ENCODE results near the gene LCE7A. TPM values are rescaled to one million over a fixed set of nuclear protein-coding genes. Genes with fewer than 3 reads are reported as not detected.

Gene LCE7A
- polyA plus RNA-seq, 1 donor from 2014 or later = not detected

GRCh38 chr1:152864443-152864842, 4.6 kb downstream of the LCE7A start:
- Histone ChIP-seq H3K9ac (ENCODE audit: low read length) (no peak overlapping the region), H3K27me3 (ENCODE audit: insufficient read depth, low read depth, low read length) (no peaks in the 10 kb centered on the region), H3K4me3 (ENCODE audit: low read length) (no peak overlapping the region), H4K20me1 (ENCODE audit: insufficient read depth) (no peaks in the 10 kb centered on the region), H3K9me2 (ENCODE audit: insufficient read depth, low read length) (no peaks in the 10 kb centered on the region), H3K27ac (ENCODE audit: low read length) (no peak overlapping the region), H2AFZ (ENCODE audit: low read depth, low read length) (no peak overlapping the region), H3K79me2 (replicated peaks; ENCODE audit: insufficient read depth, low read length) (no peaks in the 10 kb centered on the region), H3K36me3 (ENCODE audit: insufficient read depth, low read length) (no peaks in the 10 kb centered on the region), H3K4me2 (ENCODE audit: low read length) (no peak overlapping the region), H3F3A (ENCODE audit: insufficient read depth, low read length, poor library complexity, severe bottlenecking) (no peaks in the 10 kb centered on the region), H3K9me3 (ENCODE audit: low read length) (no peaks in the 10 kb centered on the region)
- TF ChIP-seq TAF1 (IDR thresholded peaks at IDR 0.05; ENCODE audit: low read depth) (no peak), EZH2 (IDR thresholded peaks at IDR 0.05; ENCODE audit: borderline replicate concordance, insufficient read depth, low read length, poor library complexity, severe bottlenecking) (no peak), RAD21 (conservative IDR thresholded peaks at IDR 0.05) (no peak), CTCF (IDR thresholded peaks at IDR 0.05; ENCODE audit: poor library complexity, severe bottlenecking) (no peak), REST (IDR thresholded peaks at IDR 0.05; ENCODE audit: borderline replicate concordance) (no peak), SMC3 (conservative IDR thresholded peaks at IDR 0.05; ENCODE audit: poor library complexity) (no peak), MXI1 (conservative IDR thresholded peaks at IDR 0.05; ENCODE audit: poor library complexity, severe bottlenecking) (no peak)

- H4K20me1 ChIP-seq (ENCODE audit: insufficient read depth) = no peaks in the 10 kb centered on the region
Observed at GRCh38 chr1:152866321-152866720, 6.5 kb downstream of the LCE7A start.

More at GRCh38 chr1:152866321-152866720, 6.5 kb downstream of the LCE7A start:
- Histone ChIP-seq H3K27me3 (ENCODE audit: insufficient read depth, low read depth, low read length) (no peaks in the 10 kb centered on the region), H2AFZ (ENCODE audit: low read depth, low read length) (no peak overlapping the region), H3K9me3 (ENCODE audit: low read length) (no peaks in the 10 kb centered on the region), H3K36me3 (ENCODE audit: insufficient read depth, low read length) (no peaks in the 10 kb centered on the region), H3K9ac (ENCODE audit: low read length) (no peak overlapping the region), H3K79me2 (replicated peaks; ENCODE audit: insufficient read depth, low read length) (no peaks in the 10 kb centered on the region), H3K9me2 (ENCODE audit: insufficient read depth, low read length) (no peaks in the 10 kb centered on the region), H3K4me2 (ENCODE audit: low read length) (no peak overlapping the region), H3K27ac (ENCODE audit: low read length) (no peak overlapping the region), H3F3A (ENCODE audit: insufficient read depth, low read length, poor library complexity, severe bottlenecking) (no peaks in the 10 kb centered on the region), H3K4me3 (ENCODE audit: low read length) (no peak overlapping the region)
- TF ChIP-seq TAF1 (IDR thresholded peaks at IDR 0.05; ENCODE audit: low read depth) = no peak
- TF ChIP-seq CTCF (IDR thresholded peaks at IDR 0.05; ENCODE audit: poor library complexity, severe bottlenecking) = no peak
- TF ChIP-seq EP300 (conservative IDR thresholded peaks at IDR 0.05; ENCODE audit: poor library complexity, severe bottlenecking) = no peak
- no peak for TF ChIP-seq REST (IDR thresholded peaks at IDR 0.05; ENCODE audit: borderline replicate concordance)
- no peak for TF ChIP-seq MXI1 (conservative IDR thresholded peaks at IDR 0.05; ENCODE audit: poor library complexity, severe bottlenecking)
- no peak for TF ChIP-seq RAD21 (conservative IDR thresholded peaks at IDR 0.05)
- TF ChIP-seq EZH2 (IDR thresholded peaks at IDR 0.05; ENCODE audit: borderline replicate concordance, insufficient read depth, low read length, poor library complexity, severe bottlenecking) = no peak
- TF ChIP-seq POLR2AphosphoS5 (IDR thresholded peaks at IDR 0.05) = no peak
- TF ChIP-seq SMC3 (conservative IDR thresholded peaks at IDR 0.05; ENCODE audit: poor library complexity) = no peak

Measured in neural cell (in vitro differentiated cells).